Forelimb muscle (tissue), 1 donor: ENCODE data around the gene STIM1. TPM values are rescaled to one million over a fixed set of nuclear protein-coding genes. Genes with fewer than 3 reads are reported as not detected.

Source experiments
- DNase-seq: peaks from one replicate; pipeline ENCODE4 v3.0.0-alpha.2; 2013; ENCODE audit warnings: low read depth
- polyA plus RNA-seq: library from polyadenylated mRNA; unstranded; fragments of 120-200 nt; gene quantifications from one replicate; pipeline ENCODE4 v1.2.1, GENCODE V29; 2013; ENCODE audit not compliant: insufficient read length

Gene STIM1
- polyA plus RNA-seq, 1 donor, result 116 TPM

GRCh38 chr11:3952715-3953114 lies 97.3 kb downstream of the STIM1 start:
- DNase-seq, result no peak

DNA sequence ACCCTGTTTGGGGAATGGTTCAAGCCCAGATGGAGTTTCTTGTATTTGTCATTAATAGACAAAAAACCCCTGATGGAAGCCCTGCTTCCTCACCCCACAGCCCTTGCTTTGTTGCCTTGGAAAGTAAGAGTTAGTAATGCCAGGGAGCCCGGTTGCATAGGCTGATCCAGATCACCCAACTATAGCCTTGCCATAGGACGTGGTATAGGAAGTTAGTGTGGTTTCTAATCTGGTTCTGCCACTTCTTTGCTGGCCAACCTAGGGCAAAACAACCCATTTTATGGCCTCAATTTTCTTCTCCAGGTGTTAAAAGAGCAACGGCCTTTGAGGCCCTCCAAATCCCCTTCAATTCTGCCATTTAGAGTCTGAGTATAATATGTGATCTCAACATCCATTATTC lies 97.9 kb downstream of the STIM1 start:
- DNase-seq, result no peak

DNA sequence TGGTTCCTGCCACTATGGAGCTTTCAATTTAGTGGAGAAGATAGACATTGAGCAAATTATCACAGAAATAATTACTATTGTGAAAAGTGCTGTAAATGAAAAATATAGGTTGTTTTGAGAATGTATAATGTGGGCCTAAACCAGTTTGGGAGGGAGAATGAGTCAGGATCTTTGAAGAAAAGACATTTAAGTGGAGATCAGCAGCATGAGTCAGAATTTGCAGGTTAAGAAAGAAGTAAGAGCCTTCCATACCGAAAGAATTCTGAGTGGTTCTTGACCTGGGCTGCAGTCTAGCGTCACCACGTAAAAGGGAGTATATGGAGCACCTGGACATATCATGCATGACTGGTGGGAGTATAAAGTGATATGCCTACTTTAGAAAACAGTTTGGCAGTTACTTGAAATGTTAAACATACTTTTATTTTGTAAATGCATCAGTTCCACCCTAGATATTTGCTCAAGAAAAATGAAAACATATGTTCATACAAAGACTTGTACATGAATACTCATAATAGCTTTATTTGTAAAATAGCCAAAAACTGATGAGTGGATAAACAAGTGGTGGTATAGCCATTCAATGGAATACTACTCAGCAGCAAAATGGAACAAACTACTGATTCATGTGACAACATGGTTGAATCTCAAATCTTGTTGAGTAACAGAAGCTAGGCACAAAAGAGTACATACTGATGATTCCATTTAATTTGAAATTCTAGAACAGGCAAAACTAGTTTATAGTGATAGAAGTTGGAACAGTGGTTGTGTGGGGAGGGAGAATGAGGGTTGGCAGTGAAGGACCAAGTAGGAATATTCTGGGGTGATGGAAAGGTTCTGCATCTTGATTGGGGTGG lies 99.2 kb downstream of the STIM1 start:
- no peak for DNase-seq

GRCh38 chr11:3955299-3955665 lies 99.8 kb downstream of the STIM1 start:
- no peak for DNase-seq

DNA sequence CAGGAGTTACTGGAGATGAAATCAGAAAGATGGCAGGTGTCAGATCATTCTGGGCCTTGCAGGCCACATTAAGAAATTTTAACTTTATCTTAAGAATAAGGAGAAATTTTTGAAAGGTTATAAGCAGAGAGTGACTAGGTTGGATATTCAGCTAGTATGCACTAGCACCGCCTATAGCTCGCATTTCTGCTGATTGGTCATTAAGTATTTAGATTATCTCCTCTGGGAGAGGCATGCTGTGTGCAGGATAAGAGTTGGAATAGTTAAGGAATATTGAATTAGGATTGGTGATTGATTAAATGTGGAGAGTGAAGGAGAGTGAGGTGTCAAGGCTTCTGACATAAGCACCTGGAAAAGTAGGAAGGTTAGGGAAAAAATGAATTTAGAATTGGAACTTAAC lies 100.6 kb downstream of the STIM1 start:
- no peak for DNase-seq

GRCh38 chr11:3956748-3957147 lies 101.3 kb downstream of the STIM1 start:
- no peak for DNase-seq

DNA sequence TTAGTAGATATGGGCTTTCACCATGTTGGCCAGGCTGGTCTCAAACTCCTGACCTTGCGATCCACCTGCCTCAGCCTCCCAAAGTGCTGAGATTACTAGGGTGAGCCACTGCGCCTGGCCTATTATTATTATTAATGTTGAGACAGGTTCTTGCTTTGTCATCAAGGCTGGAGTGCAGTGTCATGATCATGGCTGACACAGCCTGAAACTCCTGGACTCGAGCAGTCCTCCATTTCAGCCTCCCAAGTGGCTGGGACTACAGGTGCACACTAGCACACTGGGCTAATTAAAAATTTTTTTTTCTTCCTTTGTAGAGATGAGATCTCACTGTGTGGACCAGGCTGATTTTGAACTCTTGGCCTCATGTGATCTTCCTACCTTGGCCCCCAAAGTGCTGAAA lies 102.0 kb downstream of the STIM1 start:
- DNase-seq, result no peak

DNA sequence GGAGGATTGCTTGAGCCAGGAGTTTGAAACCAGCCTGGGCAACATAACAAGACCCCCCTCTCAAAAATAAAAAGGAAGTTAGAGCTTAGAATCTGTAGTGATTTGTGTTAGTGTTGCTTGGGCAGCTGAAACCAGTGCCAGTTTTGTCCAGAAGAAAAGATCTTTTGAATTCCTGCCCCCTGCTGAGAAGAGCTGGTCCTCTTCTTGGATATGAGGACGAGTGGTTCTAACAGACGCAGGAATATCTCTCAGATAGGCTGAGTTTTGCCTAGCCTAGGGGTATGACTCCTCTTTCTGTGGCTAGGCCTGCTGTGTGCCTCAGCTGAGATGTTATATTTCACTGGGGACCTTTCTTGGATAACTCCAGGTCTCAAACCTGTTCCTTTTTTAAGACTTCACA lies 102.8 kb downstream of the STIM1 start:
- DNase-seq, result no peak

DNA sequence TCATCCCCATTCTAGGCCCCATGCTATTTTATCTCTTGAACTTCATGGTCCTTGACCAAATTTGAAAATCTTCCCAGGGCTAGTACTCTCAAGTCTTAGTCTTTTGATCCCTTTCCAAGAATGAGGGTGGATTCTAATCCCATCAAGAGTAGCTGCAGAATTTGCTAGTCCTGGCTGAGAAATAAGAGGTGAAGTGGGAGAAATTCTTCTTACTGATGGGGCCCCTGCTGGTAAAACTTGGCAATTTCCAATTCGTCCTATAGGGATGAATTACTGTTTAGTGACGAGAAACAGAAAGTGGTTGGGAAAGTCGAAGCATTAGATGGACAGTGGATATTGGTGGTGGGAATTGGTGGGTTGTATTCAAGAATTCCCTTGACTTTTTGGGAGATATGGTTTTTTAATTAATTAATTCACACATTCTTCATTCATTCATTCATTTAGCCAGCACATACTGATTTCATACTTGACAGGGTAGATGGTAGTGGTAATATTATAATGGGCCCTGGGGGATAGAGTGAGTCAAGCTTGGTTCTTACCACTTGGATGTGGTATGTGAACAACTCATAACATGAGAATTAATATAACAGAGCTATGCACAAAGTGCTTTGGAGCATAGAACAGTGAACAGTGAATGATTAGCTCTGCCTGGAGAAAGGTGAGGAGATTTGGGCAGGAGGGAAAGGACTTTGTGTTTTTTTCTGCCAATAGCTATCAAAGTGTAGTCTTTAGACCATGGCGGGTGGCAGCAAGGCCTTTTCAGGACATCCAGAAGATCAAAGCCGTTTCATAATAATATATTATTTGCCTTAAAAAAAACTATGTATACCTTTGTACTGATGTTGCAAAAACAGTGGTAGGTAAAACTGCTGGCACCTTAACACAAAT lies 103.8 kb downstream of the STIM1 start:
- DNase-seq, result no peak

DNA sequence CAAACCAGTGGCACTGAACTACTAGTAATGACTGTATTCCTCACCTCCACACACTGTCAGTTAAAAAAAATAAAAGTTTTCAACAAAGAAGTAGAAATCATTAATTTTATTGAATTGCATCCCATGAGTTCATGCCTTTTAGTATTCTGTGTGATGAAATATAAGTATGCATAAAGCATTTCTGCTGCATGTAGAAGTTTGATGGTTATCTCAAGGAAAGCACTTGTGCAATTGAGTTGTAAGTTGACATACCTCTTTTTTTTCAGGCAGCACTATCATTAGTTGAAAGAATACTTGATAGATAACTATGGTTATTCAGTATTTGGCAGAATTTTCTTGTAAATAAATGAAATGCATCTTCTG lies 104.4 kb downstream of the STIM1 start:
- DNase-seq, result no peak

DNA sequence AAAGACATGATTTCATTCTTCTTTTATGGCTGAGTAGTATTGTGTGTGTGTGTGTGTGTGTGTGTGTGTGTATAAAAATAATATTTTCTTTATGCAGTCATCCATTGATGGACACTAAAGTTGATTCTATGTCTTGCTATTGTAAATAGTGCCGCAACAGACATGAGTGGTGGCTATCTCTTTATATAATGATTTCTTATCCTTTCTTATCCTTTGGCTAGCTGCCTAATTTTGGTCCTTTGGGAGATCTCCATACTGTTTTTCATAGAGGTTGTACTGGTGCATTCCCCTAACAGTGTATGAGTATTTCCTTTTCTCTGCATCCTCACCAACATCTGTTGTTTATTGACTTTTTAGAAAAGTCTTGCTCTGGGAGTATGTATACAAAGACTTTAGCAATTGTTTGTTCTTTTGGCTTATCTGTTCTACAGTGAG lies 107.0 kb downstream of the STIM1 start:
- DNase-seq, result no peak

- no peak for DNase-seq
These were observed 108.6 kb downstream of the STIM1 start for GRCh38 chr11:3964056-3964455.

DNA sequence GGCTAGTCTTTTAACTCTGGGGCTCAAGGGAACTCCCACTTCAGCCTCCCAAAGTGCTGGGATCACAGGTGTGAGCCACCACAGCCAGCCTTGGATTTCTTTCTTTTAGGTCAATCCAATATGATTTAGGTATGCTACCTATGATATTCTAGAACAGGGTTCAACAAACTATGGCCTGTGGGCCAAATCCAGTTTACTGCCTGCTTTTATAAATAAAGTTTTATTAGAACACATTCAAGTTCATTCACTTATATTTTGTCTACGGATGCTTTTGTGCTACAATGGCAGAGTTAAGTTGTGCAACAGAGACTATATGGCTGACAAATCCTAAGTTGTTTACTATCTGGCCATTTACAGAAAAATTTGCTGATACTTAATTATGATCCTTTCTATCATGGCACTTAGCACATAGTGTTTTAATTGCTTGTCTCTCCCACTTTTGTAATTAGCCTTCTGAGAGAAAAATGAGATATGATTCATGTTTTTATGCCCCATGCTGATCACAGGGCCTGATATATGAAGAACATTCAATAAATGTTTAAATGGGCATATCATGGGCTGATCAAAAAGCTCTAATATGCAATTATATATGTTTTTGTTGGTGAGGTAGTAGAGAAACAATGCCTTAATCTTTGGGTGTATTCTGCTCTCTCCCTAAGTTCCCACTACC lies 109.6 kb downstream of the STIM1 start:
- no peak for DNase-seq

DNA sequence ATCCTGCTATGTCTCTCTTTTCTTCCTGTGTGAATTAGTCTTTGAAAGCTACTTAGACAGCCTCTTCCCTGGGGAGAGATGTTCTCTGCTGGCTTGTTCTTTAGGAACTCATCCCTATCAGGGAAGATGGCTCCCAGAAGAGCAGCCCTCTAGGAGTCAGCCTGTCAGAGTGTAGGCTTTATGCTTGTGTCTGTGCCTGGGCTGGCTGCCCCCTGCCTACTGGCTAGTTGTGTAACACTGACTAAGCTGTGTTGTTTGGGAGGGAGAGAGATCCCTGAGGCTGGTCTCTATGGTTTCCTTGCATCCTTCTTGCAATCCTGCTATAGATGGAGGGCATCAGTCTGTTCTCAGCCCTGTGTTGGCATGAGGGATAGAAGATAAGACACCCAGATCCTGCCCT lies 112.2 kb downstream of the STIM1 start:
- DNase-seq, result no peak

- DNase-seq, result no peak
These were observed 113.7 kb downstream of the STIM1 start for GRCh38 chr11:3969200-3969599.

GRCh38 chr11:3969613-3970012 lies 114.1 kb downstream of the STIM1 start:
- no peak for DNase-seq

- DNase-seq, result no peak
These were observed 114.6 kb downstream of the STIM1 start for GRCh38 chr11:3970108-3970507.

DNA sequence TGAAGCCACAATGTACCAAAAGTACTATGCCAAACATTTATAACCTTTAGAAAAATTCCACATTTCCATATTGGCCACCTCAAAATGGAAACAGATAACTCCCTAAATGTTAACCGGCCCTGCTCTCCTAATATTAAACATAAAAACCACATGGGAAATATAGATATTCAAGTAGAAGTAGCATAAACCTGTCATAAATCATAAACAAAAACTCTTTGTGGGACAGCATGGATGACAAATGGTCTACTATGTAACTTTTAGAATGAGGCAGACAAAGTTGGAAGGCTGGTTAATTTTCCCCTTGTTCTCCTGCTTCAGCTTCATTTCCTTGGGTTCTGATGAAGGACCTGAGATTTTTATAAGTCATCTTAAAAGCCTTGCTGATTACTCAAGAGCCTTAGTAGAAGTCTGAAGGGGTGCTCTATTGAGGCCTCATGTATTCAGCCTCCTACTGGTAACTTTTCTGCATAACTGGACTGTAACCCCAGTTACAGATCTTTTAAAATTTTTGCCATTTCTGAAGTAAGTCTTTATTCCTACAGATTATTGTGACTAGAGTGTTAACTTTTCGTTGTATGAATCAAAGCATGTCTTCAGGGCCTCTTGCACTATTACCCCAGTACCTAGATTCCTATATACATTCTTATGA lies 116.4 kb downstream of the STIM1 start:
- DNase-seq, result no peak

- DNase-seq, result no peak
These were observed 117.0 kb downstream of the STIM1 start for GRCh38 chr11:3972431-3972830.

DNA sequence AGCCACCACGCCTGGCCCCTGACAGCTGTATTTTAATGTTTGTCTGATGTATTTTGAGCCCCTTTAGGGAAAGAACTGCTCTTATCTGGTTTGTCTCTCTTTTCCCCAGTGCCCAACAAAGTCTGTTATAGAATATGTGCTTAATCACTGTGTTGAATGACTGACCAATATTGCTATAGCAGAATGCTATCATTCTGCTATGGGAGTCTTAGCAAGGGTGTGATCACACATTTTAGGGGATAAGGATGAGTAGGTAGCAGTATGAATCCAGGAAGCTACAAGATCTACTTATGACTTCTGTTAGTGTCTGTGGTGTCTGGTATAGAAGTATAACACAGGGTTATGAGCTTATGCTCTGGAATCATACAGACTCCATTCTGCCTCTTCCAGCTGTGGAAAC lies 121.6 kb downstream of the STIM1 start:
- DNase-seq, result no peak

GRCh38 chr11:3981084-3981633 lies 125.7 kb downstream of the STIM1 start:
- DNase-seq, result no peak

DNA sequence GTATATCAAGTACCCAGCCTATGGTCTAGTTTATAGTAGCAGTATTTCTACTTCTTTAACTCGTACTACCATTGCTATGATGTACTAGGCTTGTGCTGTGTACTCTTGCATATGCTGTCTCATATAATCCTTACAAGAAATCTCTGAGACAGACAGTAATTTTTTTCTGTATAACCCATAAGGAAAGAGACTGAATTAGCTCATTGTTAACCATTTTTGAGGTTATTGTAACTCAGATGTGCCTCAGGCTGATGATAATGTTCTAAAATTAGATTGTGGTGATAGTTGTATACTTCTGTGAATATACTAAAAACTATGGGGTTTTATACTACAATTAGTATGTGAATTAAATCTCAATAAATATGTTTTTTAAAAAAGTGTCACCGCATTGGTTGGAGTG lies 127.0 kb downstream of the STIM1 start:
- no peak for DNase-seq
